CD4-positive, alpha-beta T cell (primary cell): ENCODE measurements around the gene PIK3R6. TPM values are rescaled to one million over a fixed set of nuclear protein-coding genes. Genes with fewer than 3 reads are reported as not detected.

Source experiments
- ATAC-seq: fragments of 200-7000 bp; cut with Tn5 transposase; one replicate; pipeline ENCODE4 v1.10.0; 2022; ENCODE audit warnings: mild to moderate bottlenecking; ENCODE audit not compliant: poor library complexity
- CTCF ChIA-PET: fragments of 350-600 bp; sonication (Branson Sonifier 250); formaldehyde crosslinking; loops from one replicate; lab custom pipeline; 2021; ENCODE audit warnings: antibody characterized with exemption, inconsistent platforms; lab: Charles Lee
- POLR2A ChIA-PET: fragments of 350-600 bp; sonication (Branson Sonifier 250); formaldehyde crosslinking; loops from one replicate; lab custom pipeline; 2021; ENCODE audit warnings: antibody characterized with exemption, inconsistent platforms; lab: Charles Lee
- DNase-seq, 14 experiments: peaks; one replicate each; pipeline ENCODE4 v3.0.0-alpha.2; 2013 to 2020; ENCODE audit warnings: mixed read lengths in 2 of 14
- H3K27ac ChIP-seq, 2 donors: one replicate each; pipeline versions ENCODE4 v1.5.1 to v1.7.0; 2013; ENCODE audit warnings: low read length in 2 of 2, low read depth in 1 of 2, mild to moderate bottlenecking in 1 of 2
- H3K27me3 ChIP-seq, 2 experiments: 1 replicate in 1 of 2; 2 replicates in 1 of 2; pipeline versions ENCODE4 v1.6.1 to v1.7.0; 2013; ENCODE audit warnings: low read length in 2 of 2, control low read depth in 1 of 2, mild to moderate bottlenecking in 1 of 2, moderate library complexity in 1 of 2; ENCODE audit not compliant: insufficient read depth in 2 of 2, control insufficient read depth in 1 of 2
- H3K36me3 ChIP-seq: one replicate; pipeline ENCODE4 v1.6.1; 2013; ENCODE audit warnings: low read length, control low read depth; ENCODE audit not compliant: insufficient read depth
- H3K4me1 ChIP-seq: one replicate; pipeline ENCODE4 v1.6.1; 2013; ENCODE audit warnings: low read length, control low read depth; ENCODE audit not compliant: insufficient read depth
- H3K4me3 ChIP-seq: one replicate; pipeline ENCODE4 v1.5.1; 2013; ENCODE audit warnings: mild to moderate bottlenecking, low read length, moderate library complexity
- H3K9me3 ChIP-seq, 2 experiments: 1 replicate in 1 of 2; 2 replicates in 1 of 2; pipeline versions ENCODE4 v1.6.1 to v1.7.0; 2013; ENCODE audit warnings: low read length in 2 of 2, mild to moderate bottlenecking in 2 of 2, control low read depth in 1 of 2, moderate library complexity in 1 of 2; ENCODE audit not compliant: control insufficient read depth in 1 of 2, insufficient read depth in 1 of 2
- H3K27ac Mint-ChIP-seq: one replicate; pipeline ENCODE4 v1.8.0; 2020; ENCODE audit warnings: mixed read lengths
- H3K27me3 Mint-ChIP-seq: one replicate; pipeline ENCODE4 v1.8.0; 2021; ENCODE audit warnings: mixed read lengths
- H3K36me3 Mint-ChIP-seq: one replicate; pipeline ENCODE4 v1.8.0; 2021; ENCODE audit warnings: low read depth, mixed read lengths
- H3K4me1 Mint-ChIP-seq: one replicate; pipeline ENCODE4 v1.8.0; 2021; ENCODE audit warnings: low read depth, mixed read lengths
- H3K4me3 Mint-ChIP-seq: one replicate; pipeline ENCODE4 v1.8.0; 2020; ENCODE audit warnings: mild to moderate bottlenecking, mixed read lengths
- H3K9me3 Mint-ChIP-seq: one replicate; pipeline ENCODE4 v1.8.0; 2020; ENCODE audit warnings: mixed read lengths
- intact Hi-C, 2 experiments: fragments of 100-400 bp; cut with DNase I in 1 of 2; cut with micrococcal nuclease in 1 of 2; formaldehyde crosslinking; loops; one replicate each; pipeline versions ENCODE4 v1.15.1 to v1.9.0; 2023 to 2025; cut with DNase I, micrococcal nuclease
- polyA plus RNA-seq, 2 donors: library from polyadenylated mRNA; unstranded; fragments of 120-200 nt; gene quantifications; one replicate each; pipeline ENCODE4 v1.2.1, GENCODE V29; 2013
- total RNA-seq, 174 experiments: library from RNA in 2 of 174; stranded (reverse) in 2 of 174; gene quantifications; one replicate each; pipeline ENCODE4 v1.2.3 and lab custom pipeline; 2021 to 2026
- TF ChIP-seq, protein P1 (sequence below): fragments of 200-600 bp; IDR thresholded peaks from one replicate; pipeline ENCODE4 v1.8.0; 2022; ENCODE audit warnings: antibody characterized with exemption, mild to moderate bottlenecking

PIK3R6 gene, protein sequence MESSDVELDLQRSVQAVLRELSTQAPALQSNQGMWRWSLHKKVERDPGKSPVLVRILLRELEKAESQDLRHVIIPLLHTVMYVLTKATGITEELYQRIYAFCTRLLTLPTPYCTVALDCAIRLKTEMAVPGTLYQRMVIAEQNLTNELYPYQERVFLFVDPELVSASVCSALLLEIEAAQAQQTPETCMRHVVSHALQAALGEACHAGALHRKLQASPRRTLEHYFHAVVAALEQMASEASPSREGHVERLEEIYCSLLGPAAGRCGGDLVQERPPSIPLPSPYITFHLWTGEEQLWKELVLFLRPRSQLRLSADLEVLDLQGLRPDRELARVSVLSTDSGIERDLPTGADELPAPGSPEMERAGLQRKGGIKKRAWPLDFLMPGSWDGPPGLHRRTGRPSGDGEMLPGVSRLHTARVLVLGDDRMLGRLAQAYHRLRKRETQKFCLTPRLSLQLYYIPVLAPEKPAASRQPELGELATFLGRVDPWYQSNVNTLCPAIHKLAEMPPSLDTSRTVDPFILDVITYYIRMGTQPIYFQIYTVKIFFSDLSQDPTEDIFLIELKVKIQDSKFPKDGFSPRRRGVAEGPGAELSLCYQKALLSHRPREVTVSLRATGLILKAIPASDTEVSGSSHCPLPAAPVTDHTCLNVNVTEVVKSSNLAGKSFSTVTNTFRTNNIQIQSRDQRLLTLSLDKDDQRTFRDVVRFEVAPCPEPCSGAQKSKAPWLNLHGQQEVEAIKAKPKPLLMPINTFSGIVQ
- total RNA-seq, result under 1 TPM; 0.50 to 0.60 TPM
- 1.5 TPM for polyA plus RNA-seq (2013, experiment 1 of 2)
- polyA plus RNA-seq (2013, experiment 2 of 2), result 1.2 TPM
- 0 to 2.6 (median 0.40) reads per million in 172 experiments for total RNA-seq (lab: John Stamatoyannopoulos, UW)

DNA sequence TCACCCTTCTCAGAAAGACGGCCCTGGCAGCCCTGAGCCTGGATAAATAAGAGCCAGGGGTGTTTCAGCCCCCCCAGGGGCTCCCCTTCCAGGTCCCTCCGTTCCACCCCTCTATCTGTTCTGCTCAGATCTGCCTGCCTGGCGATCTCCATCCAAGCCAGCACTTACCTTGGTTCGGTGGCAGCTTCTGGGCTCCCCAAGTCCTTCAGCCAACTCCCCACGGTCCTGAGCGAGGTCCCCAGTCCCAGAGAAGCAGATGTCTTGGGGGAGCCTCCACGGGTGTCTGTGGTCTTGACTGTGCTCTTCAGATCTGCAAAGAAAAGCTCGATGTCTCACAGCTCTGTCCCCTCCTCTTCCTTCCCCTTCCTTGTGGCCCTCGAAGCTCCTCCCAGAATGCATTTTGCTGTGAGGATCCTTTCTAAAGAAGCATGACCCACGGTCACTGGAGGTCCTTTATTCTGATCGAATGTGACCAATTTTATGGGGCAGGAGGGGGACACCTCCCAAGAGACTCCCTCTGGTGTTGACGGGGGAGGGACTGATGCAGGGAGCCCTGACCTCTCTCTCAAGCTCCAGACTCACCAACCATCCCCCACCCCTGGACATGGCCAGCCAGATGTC lies at the start of gene PIK3R6:
PIK3R6 (minus strand) TSS at position 314 of the 621 bp plus-strand sequence. CDS start 17,880 bp downstream, outside the sequence.
- intact Hi-C loops, result no loop called here
- CTCF ChIA-PET, result interaction anchor here (1.2 kb wide), 1 partner anchor 131 kb away, joined by 5 read pairs; no protein-coding TSS in a partner anchor

GRCh38 chr17:8916466-8916865 lies 49.0 kb upstream of the PIK3R6 start:
- Mint-ChIP-seq H3K36me3 (peaks cover 78% of the 10 kb centered on the region), H3K27me3 (no peaks in the 10 kb centered on the region), H3K4me1 (peaks cover 39% of the 10 kb centered on the region), H3K27ac (peak overlapping the region; percentile 43), H3K4me3 (no peak overlapping the region), H3K9me3 (peaks cover 10% of the 10 kb centered on the region)
- no peaks in the 10 kb centered on the region for H3K27me3 ChIP-seq
- peaks cover 58% of the 10 kb centered on the region for H3K36me3 ChIP-seq
- CTCF ChIA-PET, result interaction anchor here (1.2 to 2.3 kb wide), 3 partner anchors 21 to 82 kb away, joined by 3 to 5 read pairs (median 5); no protein-coding TSS in a partner anchor
- intact Hi-C loops, result no loop called here
- TF ChIP-seq, protein P1, sequence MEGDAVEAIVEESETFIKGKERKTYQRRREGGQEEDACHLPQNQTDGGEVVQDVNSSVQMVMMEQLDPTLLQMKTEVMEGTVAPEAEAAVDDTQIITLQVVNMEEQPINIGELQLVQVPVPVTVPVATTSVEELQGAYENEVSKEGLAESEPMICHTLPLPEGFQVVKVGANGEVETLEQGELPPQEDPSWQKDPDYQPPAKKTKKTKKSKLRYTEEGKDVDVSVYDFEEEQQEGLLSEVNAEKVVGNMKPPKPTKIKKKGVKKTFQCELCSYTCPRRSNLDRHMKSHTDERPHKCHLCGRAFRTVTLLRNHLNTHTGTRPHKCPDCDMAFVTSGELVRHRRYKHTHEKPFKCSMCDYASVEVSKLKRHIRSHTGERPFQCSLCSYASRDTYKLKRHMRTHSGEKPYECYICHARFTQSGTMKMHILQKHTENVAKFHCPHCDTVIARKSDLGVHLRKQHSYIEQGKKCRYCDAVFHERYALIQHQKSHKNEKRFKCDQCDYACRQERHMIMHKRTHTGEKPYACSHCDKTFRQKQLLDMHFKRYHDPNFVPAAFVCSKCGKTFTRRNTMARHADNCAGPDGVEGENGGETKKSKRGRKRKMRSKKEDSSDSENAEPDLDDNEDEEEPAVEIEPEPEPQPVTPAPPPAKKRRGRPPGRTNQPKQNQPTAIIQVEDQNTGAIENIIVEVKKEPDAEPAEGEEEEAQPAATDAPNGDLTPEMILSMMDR, result no peak
- POLR2A ChIA-PET, result no interaction called here
- ATAC-seq (no peak), DNase-seq (peak in 2 of 14 experiments; percentile 44 to 58)
- H3K4me3 ChIP-seq, result no peak overlapping the region
- H3K9me3 ChIP-seq, result no peaks in the 10 kb centered on the region
- H3K4me1 ChIP-seq, result peaks cover 23% of the 10 kb centered on the region
- H3K27ac ChIP-seq, result peak overlapping the region in 1 of 2 donors; percentile 30

More for the DNA sequence above, at the start of gene PIK3R6:
- Histone ChIP-seq H3K27me3 (no peaks in the 10 kb centered on the region), H3K9me3 (no peaks in the 10 kb centered on the region), H3K36me3 (no peaks in the 10 kb centered on the region), H3K4me1 (peaks cover 18% of the 10 kb centered on the region), H3K4me3 (peak within 1 kb of the TSS; percentile 40), H3K27ac (no peak within 1 kb of the TSS)
- peak; percentile 81 for ATAC-seq
- H3K4me1 Mint-ChIP-seq, result peaks cover 28% of the 10 kb centered on the region
- no peaks in the 10 kb centered on the region for H3K27me3 Mint-ChIP-seq
- peak within 1 kb of the TSS; percentile 81 for H3K4me3 Mint-ChIP-seq
- POLR2A ChIA-PET, result interaction anchor here (0.6 to 1.3 kb wide), 2 partner anchors 9 to 945 kb away, joined by 3 to 4 read pairs; no protein-coding TSS in a partner anchor
- no peak within 1 kb of the TSS for H3K27ac Mint-ChIP-seq
- no peaks in the 10 kb centered on the region for H3K9me3 Mint-ChIP-seq
- no peaks in the 10 kb centered on the region for H3K36me3 Mint-ChIP-seq
- DNase-seq, result peak in 4 of 14 experiments; percentile 28 to 46 (median 38)
- TF ChIP-seq, protein P1, result no peak

- H3K27ac ChIP-seq, result no peak overlapping the region
- Mint-ChIP-seq H3K27ac (no peak overlapping the region), H3K4me1 (peaks cover 33% of the 10 kb centered on the region), H3K9me3 (peaks cover 10% of the 10 kb centered on the region), H3K4me3 (no peak overlapping the region), H3K36me3 (peaks cover 87% of the 10 kb centered on the region), H3K27me3 (no peaks in the 10 kb centered on the region)
- intact Hi-C loops, result no loop called here
- H3K4me3 ChIP-seq, result no peak overlapping the region
- ChIA-PET CTCF (interaction anchor here (2.3 kb wide), 1 partner anchor 84 kb away, joined by 5 read pairs; no protein-coding TSS in a partner anchor), POLR2A (no interaction called here)
- no peaks in the 10 kb centered on the region for H3K27me3 ChIP-seq
- H3K9me3 ChIP-seq, result no peaks in the 10 kb centered on the region
- H3K36me3 ChIP-seq, result peaks cover 76% of the 10 kb centered on the region
- H3K4me1 ChIP-seq, result peaks cover 18% of the 10 kb centered on the region
- DNase-seq, result peak in 1 of 14 experiments; percentile 7
- TF ChIP-seq, protein P1, result no peak
- no peak for ATAC-seq
These were observed 47.1 kb upstream of the PIK3R6 start for GRCh38 chr17:8914554-8914953.
